Frontal cortex (tissue), 4 donors: ENCODE measurements around the gene TSPAN2. TPM values are rescaled to one million over a fixed set of nuclear protein-coding genes. Genes with fewer than 3 reads are reported as not detected.

Source experiments
- DNase-seq, 2 donors: peaks; one replicate each; pipeline ENCODE4 v3.0.0; 2012; ENCODE audit warnings: low spot score in 2 of 2
- FAIRE-seq: peaks from 2 replicates; lab custom pipeline; 2012; peaks lifted over from hg19 to GRCh38; lab: Jason Lieb, UNC
- total RNA-seq: library from RNA; depleted of rRNA; stranded (reverse); fragments of >200 nt; gene quantifications from one replicate; pipeline ENCODE4 v1.2.3, GENCODE V29; 2014
- donor health status: control.
- donor health status: control.
- donor health status: control.

Gene TSPAN2
- total RNA-seq, 1 donor from 2014 or later, result 31.8 TPM

- FAIRE-seq (no peak), DNase-seq (no peak)
Observed at GRCh38 chr1:115078708-115079107, 10.6 kb downstream of the TSPAN2 start.

- no peak for FAIRE-seq
- no peak for DNase-seq
Observed at GRCh38 chr1:115077984-115078330, 11.3 kb downstream of the TSPAN2 start.

- FAIRE-seq (no peak), DNase-seq (no peak)
Observed at GRCh38 chr1:115077286-115077983, 11.9 kb downstream of the TSPAN2 start.

- no peak for FAIRE-seq
- no peak for DNase-seq
Observed at GRCh38 chr1:115076384-115076915, 12.9 kb downstream of the TSPAN2 start.

- DNase-seq, result no peak
- FAIRE-seq, result no peak
Observed at GRCh38 chr1:115074839-115075534, 14.3 kb downstream of the TSPAN2 start.

GRCh38 chr1:115073298-115074087, 15.8 kb downstream of the TSPAN2 start:
- DNase-seq, result no peak
- no peak for FAIRE-seq

- no peak for FAIRE-seq
- DNase-seq, result no peak
Observed at GRCh38 chr1:115071012-115071664, 18.2 kb downstream of the TSPAN2 start.

- no peak for DNase-seq
- FAIRE-seq, result no peak
Observed at GRCh38 chr1:115069659-115070308, 19.5 kb downstream of the TSPAN2 start.

GRCh38 chr1:115068826-115069585, 20.3 kb downstream of the TSPAN2 start:
- DNase-seq (no peak), FAIRE-seq (no peak)

- DNase-seq (no peak), FAIRE-seq (no peak)
Observed at GRCh38 chr1:115067161-115067859, 22.0 kb downstream of the TSPAN2 start.

- DNase-seq, result no peak
- FAIRE-seq, result no peak
Observed at GRCh38 chr1:115065021-115065420, 24.3 kb downstream of the TSPAN2 start.

GRCh38 chr1:115064461-115064860, 24.8 kb downstream of the TSPAN2 start:
- FAIRE-seq, result no peak

GRCh38 chr1:115063228-115063901, 25.9 kb downstream of the TSPAN2 start:
- FAIRE-seq, result no peak

More at GRCh38 chr1:115064461-115064860, 24.8 kb downstream of the TSPAN2 start:
- DNase-seq, result no peak

GRCh38 chr1:115062542-115063004, 26.7 kb downstream of the TSPAN2 start:
- no peak for FAIRE-seq
- no peak for DNase-seq

More at GRCh38 chr1:115063228-115063901, 25.9 kb downstream of the TSPAN2 start:
- no peak for DNase-seq

- DNase-seq (no peak), FAIRE-seq (no peak)
Observed at GRCh38 chr1:115060501-115060900, 28.8 kb downstream of the TSPAN2 start.

GRCh38 chr1:115059316-115059715, 30.0 kb downstream of the TSPAN2 start:
- FAIRE-seq, result no peak
- DNase-seq, result no peak

- DNase-seq (no peak), FAIRE-seq (no peak)
Observed at GRCh38 chr1:115057661-115058254, 31.5 kb downstream of the TSPAN2 start.
